Activated CD8-positive, alpha-beta memory T cell treated with anti-CD3 and anti-CD28 coated beads, Interleukin-2, amount 50 U/mL, for 48 hours (primary cell): ENCODE measurements around the gene COL4A1.

Source experiments
- DNase-seq: peaks from one replicate; pipeline ENCODE4 v3.0.0-alpha.2; 2020

The COL4A1 gene

GRCh38 chr13:110269509-110270185 is 37.3 kb downstream of the COL4A1 start:
- no peak for DNase-seq

- no peak for DNase-seq
Observed at GRCh38 chr13:110268576-110269185, 38.3 kb downstream of the COL4A1 start.

DNA sequence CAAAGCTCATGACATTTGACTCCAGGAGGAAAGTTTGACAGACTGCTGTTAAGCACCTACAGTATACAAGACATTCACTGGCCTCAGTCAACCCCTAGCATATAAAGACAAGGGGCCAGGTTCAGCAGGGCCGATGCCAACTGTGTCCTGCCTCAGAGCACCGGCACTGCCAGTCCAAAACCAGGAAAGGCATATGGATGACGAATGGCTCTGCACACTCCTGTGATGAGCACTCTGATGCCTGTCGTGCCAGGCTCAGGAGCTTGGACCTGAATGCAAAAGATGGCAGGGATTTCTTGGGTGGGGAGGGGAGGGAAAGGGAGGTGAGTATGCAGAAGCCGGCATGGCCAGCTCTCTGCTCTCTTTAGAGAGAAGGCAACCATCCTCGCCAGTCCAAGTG is 38.9 kb downstream of the COL4A1 start:
- DNase-seq, result no peak

DNA sequence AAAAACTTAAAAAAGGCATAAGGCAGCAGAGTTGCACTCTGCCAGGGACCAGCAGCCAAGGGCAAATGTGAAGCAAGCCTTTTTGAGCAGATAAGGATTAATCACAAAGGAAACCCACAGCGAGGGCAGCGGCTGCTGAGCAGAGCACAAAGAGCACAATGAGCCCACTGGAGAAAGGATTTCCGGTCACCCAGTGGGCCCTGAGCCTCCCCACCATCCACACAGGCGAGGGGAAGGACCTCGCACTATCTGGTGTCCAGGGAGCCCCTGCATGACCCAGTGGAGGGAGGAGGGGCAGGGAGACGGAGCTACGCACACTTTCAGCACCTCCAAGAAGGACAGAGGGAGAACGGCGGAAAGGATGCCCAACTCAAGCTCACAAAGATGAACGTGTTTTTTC is 40.0 kb downstream of the COL4A1 start:
- DNase-seq, result no peak

DNA sequence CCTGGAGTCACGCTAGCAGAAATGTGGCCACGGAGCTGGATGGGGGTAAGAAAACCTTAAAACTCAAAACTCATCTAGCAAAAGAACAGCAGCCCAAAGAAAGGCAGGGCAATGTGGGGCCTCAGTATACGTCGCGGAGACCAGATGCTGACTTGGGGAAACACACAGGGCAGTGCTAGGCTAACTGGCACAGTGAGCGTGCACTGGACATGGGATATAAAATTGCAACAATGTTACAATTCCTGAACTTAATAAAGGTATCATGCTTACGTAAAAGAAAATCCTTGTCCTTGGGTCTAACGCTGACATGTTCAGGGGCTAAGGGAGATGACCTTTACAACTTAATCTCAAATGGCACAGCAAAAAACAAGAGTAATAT is 40.5 kb downstream of the COL4A1 start:
- DNase-seq, result no peak

DNA sequence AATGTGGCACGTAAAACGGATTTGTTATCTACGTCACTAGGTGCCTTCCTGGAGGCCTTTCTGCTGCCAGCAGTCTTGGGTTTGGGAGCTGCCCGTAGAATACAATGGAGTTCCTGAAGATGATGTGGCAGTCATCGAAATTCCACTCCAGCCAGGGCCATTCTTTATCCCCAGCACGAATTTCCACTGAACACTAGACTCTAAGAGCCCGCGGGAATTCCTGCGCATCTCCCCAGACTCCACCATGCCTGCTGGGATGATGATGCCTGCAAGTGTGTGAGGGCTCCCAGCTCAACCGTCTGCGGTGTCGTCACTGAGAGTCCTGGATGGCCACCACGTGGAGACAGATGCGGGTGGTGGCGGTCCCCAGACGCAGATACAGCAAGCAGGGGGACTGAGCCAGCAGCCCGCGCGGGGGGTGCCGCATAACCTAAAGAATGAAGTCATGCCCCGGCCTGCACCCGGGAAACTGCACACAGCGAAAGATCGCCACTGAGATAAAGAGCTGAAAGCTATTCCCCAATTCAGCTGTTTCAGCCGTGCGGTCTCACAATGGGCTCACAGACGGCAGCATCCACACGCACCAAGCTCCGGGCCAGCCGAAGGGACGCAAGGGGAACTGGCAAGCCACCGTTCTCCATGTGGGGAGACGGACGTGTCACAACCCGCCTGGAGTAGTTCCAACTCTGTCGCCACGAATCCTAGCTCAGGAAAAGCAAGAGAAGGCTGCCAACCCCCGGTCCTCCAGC is 41.1 kb downstream of the COL4A1 start:
- DNase-seq, result no peak

GRCh38 chr13:110265341-110265681 is 41.6 kb downstream of the COL4A1 start:
- DNase-seq, result no peak

DNA sequence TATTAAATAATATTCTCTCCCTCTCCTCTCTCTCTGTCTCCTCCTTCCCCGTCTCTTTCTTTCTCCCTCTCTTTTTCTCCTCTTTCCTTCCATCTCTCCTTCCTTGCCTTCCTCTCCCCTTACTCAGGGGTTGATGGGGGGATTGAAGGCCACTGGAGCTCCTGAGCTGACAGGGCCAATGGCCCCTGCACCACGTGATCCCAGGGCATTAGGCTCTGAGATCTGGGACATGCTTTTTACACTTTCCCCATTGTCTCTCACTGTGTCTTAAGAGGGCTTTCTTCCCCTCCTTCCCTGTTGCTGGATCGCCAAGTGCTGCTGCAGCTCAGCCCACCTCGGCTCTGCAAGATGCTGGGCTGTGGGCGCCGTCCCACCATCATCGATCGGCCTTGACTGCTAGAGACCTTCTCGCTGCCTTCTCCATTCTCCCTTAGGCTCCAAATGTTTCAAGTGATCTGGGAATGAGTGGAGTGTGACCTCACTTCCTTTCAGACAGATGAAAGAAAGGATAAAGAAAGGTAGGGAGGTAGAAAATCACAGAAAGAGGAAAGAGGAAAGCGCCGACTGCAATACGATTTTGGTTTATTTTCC is 42.2 kb downstream of the COL4A1 start:
- no peak for DNase-seq

DNA sequence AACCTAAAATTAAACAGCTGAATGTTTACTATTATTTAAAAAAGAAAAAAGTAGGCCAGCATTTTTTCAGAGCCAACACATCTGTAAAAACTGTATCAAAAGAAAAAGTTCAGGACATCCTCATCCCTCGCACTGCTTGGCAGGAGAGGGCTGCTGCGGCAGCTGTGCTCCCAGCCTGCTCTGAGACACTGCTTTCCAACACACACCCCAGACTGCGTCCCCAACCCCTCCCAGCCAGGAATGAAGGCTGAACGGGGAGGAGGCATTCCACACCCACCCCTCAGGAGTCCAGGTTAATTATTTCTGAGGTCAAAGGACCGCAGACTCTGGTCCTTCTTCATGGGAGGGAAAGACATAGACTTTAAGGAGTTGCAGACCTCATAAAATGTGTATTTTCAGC is 43.1 kb downstream of the COL4A1 start:
- no peak for DNase-seq

GRCh38 chr13:110263404-110263803 is 43.6 kb downstream of the COL4A1 start:
- DNase-seq, result no peak

GRCh38 chr13:110262508-110263291 is 44.3 kb downstream of the COL4A1 start:
- DNase-seq, result no peak

- no peak for DNase-seq
Observed at GRCh38 chr13:110262082-110262436, 44.9 kb downstream of the COL4A1 start.

DNA sequence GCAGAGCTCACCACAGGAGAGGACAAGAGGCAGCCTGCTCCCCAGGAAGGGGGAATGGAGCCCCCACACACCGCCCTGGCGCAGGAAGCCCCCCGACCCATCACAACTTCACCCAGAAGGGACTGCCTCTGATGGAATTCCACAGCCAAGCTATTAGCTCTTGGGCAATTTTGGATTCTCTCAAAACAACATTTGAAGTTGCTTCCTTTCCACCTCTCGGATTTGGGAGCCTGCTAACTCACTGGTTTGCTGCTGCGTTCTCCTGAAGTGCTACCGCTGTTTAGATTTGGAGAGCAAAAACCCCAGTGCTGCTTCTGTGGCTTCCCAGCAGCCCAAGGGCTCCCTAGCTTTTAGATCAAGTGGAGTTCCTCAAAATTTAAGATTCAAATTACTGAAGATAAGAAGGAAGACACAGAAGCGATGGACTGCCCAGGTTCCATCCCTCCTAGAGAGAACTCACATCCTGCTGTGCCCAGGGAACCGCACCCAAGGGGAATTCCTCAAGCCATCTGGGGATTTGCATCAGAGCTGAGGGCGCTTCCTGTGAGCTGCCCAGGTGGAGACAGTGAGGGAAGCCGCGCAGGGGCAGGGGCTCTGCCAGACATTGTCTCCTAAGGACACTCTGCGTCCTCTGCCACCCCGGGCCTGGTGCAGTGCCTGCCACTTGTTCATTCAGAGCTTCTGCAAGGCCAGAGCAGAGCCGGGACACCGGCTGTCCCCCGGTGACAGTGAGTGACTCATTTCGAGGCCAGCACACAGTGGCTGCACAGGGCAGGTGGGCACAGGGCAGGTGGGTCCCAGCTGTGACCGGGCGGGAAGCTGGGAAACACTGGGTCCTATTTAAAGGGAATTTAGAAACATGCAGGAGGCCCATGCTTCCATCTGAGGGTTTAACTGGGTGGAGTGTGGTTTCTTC is 45.5 kb downstream of the COL4A1 start:
- no peak for DNase-seq

DNA sequence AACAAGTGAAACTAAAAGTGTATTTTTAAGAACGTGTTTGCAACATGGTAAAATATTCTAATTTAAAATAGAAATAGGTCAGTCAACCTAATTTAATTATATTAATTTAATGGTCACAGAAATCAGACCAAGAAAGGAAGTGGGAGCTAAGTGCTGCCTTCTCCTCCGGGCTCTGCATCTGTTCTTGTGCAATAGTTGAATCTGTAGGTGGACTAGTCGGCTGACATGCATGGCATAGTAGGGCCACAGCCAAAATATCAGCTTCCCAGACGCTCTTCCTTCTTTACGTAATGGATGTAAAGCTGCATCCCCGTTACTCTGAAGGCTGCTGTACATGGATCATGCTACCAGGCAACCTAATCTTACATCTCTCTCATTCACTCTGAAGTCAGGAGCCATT is 47.3 kb downstream of the COL4A1 start:
- DNase-seq, result no peak

GRCh38 chr13:110258876-110259631 is 47.9 kb downstream of the COL4A1 start:
- DNase-seq, result no peak

GRCh38 chr13:110257408-110257807 is 49.5 kb downstream of the COL4A1 start:
- DNase-seq, result no peak

DNA sequence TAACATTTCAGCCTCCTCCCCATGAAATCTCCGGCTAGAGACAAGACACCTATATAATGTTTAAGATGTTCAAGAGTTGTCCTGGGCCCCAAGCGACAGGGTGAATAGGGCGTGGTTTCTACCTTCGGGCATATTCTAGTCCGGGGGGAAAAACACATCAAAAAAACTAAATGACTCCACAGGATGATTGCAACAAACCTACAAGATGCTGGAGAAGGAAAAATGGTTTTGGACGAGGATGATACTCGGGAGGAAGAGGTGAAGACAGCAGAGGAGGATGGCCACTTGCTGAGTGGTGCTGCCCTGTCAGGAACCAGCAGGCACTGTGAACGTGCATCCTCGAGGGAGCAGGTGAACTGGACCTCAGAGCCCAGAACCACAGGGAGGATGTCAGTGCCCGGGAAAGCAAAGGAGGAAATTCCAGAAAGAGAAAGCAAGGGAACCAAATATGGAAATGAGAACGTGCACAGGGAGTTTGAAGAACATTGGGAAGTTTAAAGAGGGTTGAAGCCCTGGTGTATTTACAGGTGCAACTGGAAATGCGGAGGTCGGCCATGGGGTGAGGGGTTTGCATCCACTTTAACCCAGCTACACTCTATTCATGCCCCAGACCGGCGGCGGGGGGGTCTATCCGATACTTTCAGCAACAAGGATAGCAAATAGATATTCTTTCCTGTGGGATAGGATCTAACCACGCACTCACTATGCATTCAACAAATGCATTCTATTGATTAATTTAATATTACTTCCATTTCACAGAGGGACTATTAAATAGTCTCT is 50.6 kb downstream of the COL4A1 start:
- no peak for DNase-seq

- DNase-seq, result no peak
Observed at GRCh38 chr13:110254751-110255553, 52.0 kb downstream of the COL4A1 start.

DNA sequence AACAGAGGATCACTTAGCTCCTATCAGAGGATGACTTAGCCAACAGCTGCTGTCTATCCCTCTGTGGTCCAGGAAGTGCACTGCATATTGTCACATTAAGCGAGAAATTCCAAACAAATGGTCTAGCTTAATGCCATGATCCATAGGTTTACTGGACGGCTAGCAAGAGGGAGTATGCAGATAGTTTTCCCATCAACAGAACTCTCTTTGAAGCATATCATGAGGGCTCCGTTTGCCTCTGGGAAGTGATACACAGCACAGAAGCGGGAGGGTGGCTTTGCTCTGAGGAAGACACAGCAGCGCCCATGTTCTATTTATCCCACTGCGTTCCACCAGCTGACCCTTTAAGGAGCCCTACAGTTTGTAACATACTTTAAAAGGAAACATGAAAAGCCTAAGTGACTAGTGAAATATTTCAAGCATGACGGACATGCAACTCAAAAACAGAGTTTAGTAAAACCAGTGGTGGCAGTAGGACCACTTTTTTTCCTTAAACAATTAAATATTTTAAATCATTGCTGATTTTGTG is 52.7 kb downstream of the COL4A1 start:
- DNase-seq, result no peak
